Hematopoietic multipotent progenitor cell treated with erythropoietin and hydrocortisone succinate and interleukin-3 and kit ligand, for 17 days (in vitro differentiated cells): ENCODE data around the gene GYPC.
"Not testable (repeated sequence)": the region's sequence is repeated elsewhere in the genome, so short reads cannot be mapped to it uniquely, and the experiment has no call there.

ENCODE experiments used
- DNase-seq: peaks from one replicate; pipeline ENCODE4 v3.0.0-alpha.2; 2015; ENCODE audit warnings: low spot score

GYPC gene

GRCh38 chr2:126699716-126700581 lies 44.0 kb downstream of the GYPC start:
- peak; percentile 43 for DNase-seq

GRCh38 chr2:126700677-126701076 lies 44.7 kb downstream of the GYPC start:
- DNase-seq: peak; percentile 57

GRCh38 chr2:126703311-126703710 lies 47.4 kb downstream of the GYPC start:
- DNase-seq: no peak

- no peak for DNase-seq
These were observed 48.6 kb downstream of the GYPC start for GRCh38 chr2:126704434-126705160.

- DNase-seq: no peak
These were observed 51.2 kb downstream of the GYPC start for GRCh38 chr2:126707191-126707590.

- no peak for DNase-seq
These were observed 52.0 kb downstream of the GYPC start for GRCh38 chr2:126707941-126708340.

GRCh38 chr2:126714191-126714965 lies 58.4 kb downstream of the GYPC start:
- DNase-seq: no peak

GRCh38 chr2:126715111-126715510 lies 59.2 kb downstream of the GYPC start:
- no peak for DNase-seq

- no peak for DNase-seq
These were observed 59.8 kb downstream of the GYPC start for GRCh38 chr2:126715576-126716406.

GRCh38 chr2:126717277-126717676 lies 61.3 kb downstream of the GYPC start:
- DNase-seq: not testable (repeated sequence)

GRCh38 chr2:126717928-126718327 lies 62.0 kb downstream of the GYPC start:
- no peak for DNase-seq

GRCh38 chr2:126719191-126719832 lies 63.4 kb downstream of the GYPC start:
- DNase-seq: no peak

- DNase-seq: no peak
These were observed 63.9 kb downstream of the GYPC start for GRCh38 chr2:126719833-126720351.

- DNase-seq: no peak
These were observed 64.7 kb downstream of the GYPC start for GRCh38 chr2:126720638-126721037.

- no peak for DNase-seq
These were observed 66.1 kb downstream of the GYPC start for GRCh38 chr2:126722081-126722480.

GRCh38 chr2:126722546-126722945 lies 66.6 kb downstream of the GYPC start:
- DNase-seq: no peak

GRCh38 chr2:126723281-126723815 lies 67.4 kb downstream of the GYPC start:
- DNase-seq: no peak

- DNase-seq: no peak
These were observed 69.6 kb downstream of the GYPC start for GRCh38 chr2:126725580-126725979.

- DNase-seq: no peak
These were observed 73.9 kb downstream of the GYPC start for GRCh38 chr2:126729896-126730295.

- DNase-seq: no peak
These were observed 74.7 kb downstream of the GYPC start for GRCh38 chr2:126730655-126731054.

- DNase-seq: no peak
These were observed 75.4 kb downstream of the GYPC start for GRCh38 chr2:126731353-126731752.
